Measurements from ENCODE around the gene ITGB3. TPM values are rescaled to one million over a fixed set of nuclear protein-coding genes. Genes with fewer than 3 reads are reported as not detected.

The ITGB3 gene
- total RNA-seq, 1 donor from 2014 or later: not detected

DNA sequence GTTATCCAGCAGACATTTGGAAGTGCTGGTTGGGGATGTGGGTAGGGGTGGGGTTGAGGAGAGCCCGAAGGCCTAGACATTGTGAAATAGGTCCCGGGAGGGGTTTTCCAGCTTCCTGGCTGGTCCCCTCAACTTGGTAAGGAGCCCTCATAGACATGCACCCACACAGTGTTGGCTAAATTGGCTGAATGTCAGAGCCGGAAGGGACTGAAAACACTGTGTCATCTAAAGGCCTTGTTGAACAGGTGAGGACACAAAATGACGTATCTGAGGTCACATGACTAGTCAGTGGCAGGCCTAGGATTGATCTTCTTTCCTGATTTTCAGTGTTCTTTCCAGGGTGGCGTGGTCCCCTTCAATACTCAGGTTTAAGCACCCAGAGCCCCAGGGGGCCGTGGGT, 27.6 kb downstream of the ITGB3 start:
- Mint-ChIP-seq H3K27ac (ENCODE audit: unreplicated experiment) (no peak overlapping the region), H3K36me3 (ENCODE audit: unreplicated experiment) (no peaks in the 10 kb centered on the region), H3K27me3 (ENCODE audit: unreplicated experiment) (peaks cover 2% of the 10 kb centered on the region), H3K4me3 (ENCODE audit: unreplicated experiment) (no peak overlapping the region), H3K9me3 (ENCODE audit: unreplicated experiment) (no peaks in the 10 kb centered on the region), H3K4me1 (ENCODE audit: low read depth, unreplicated experiment) (peaks cover 10% of the 10 kb centered on the region)
- TF ChIP-seq, protein P1, sequence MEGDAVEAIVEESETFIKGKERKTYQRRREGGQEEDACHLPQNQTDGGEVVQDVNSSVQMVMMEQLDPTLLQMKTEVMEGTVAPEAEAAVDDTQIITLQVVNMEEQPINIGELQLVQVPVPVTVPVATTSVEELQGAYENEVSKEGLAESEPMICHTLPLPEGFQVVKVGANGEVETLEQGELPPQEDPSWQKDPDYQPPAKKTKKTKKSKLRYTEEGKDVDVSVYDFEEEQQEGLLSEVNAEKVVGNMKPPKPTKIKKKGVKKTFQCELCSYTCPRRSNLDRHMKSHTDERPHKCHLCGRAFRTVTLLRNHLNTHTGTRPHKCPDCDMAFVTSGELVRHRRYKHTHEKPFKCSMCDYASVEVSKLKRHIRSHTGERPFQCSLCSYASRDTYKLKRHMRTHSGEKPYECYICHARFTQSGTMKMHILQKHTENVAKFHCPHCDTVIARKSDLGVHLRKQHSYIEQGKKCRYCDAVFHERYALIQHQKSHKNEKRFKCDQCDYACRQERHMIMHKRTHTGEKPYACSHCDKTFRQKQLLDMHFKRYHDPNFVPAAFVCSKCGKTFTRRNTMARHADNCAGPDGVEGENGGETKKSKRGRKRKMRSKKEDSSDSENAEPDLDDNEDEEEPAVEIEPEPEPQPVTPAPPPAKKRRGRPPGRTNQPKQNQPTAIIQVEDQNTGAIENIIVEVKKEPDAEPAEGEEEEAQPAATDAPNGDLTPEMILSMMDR (IDR thresholded peaks at IDR 0.05; ENCODE audit: partially characterized antibody, unreplicated experiment): no peak
- DNase-seq: no peak

DNA sequence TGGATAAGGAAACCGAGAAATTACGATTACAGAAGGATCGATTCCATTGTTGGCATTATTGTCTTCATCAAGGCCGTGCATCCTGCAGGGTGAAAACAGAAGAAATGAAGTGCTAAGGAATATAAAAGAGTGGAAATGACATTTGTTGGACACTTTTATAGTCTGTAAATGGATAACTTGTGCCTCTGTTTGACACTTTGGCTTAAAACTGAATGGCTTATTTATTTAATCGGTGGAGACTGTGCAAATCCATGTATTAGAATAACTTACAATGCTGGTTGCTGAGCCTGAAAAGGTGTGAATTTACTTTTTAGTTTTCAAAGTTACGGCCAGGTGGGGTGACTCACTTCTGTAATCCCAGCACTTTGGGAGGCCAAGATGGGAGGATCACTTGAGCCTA, 31.4 kb downstream of the ITGB3 start:
- H3K27ac Mint-ChIP-seq (ENCODE audit: unreplicated experiment): no peak overlapping the region
- H3K36me3 Mint-ChIP-seq (ENCODE audit: unreplicated experiment): peaks cover 3% of the 10 kb centered on the region
- H3K4me3 Mint-ChIP-seq (ENCODE audit: unreplicated experiment): no peak overlapping the region
- TF ChIP-seq, protein P1 (IDR thresholded peaks at IDR 0.05; ENCODE audit: partially characterized antibody, unreplicated experiment): no peak
- peaks cover 2% of the 10 kb centered on the region for H3K9me3 Mint-ChIP-seq (ENCODE audit: unreplicated experiment)
- H3K27me3 Mint-ChIP-seq (ENCODE audit: unreplicated experiment): peaks cover 2% of the 10 kb centered on the region
- no peaks in the 10 kb centered on the region for H3K4me1 Mint-ChIP-seq (ENCODE audit: low read depth, unreplicated experiment)
- no peak for DNase-seq

DNA sequence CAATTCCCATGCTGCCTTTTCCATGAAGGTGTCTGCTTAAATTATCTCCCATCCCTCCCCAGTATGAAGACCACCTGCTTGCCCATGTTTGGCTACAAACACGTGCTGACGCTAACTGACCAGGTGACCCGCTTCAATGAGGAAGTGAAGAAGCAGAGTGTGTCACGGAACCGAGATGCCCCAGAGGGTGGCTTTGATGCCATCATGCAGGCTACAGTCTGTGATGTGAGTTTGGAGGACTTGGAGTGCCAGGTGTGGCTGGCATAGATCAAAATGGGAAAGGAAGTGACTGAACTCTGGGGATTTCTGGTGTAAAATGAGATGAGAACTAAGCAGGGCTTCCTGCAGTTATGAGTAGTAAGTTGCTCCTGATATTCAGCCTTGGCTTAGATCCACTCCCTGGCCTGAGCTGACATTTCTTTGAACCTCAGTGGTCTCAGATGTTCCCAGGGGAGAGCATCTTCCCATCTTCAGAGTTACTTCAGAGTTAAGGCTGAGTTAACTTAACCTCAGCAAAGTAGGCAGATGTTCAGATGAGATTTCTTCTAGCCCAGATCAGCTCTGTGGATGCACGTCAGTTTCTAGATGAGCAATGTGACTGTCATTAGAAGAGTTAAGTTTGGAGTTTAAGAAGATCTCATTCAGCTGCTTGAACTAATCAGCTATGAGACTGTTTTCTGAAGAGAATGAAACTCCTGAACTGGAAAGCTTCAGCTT, 32.7 kb downstream of the ITGB3 start:
- Mint-ChIP-seq H3K27ac (ENCODE audit: unreplicated experiment) (no peak overlapping the region), H3K9me3 (ENCODE audit: unreplicated experiment) (peaks cover 2% of the 10 kb centered on the region), H3K27me3 (ENCODE audit: unreplicated experiment) (peaks cover 6% of the 10 kb centered on the region), H3K4me3 (ENCODE audit: unreplicated experiment) (no peak overlapping the region), H3K36me3 (ENCODE audit: unreplicated experiment) (peaks cover 7% of the 10 kb centered on the region), H3K4me1 (ENCODE audit: low read depth, unreplicated experiment) (no peaks in the 10 kb centered on the region)
- TF ChIP-seq, protein P1 (IDR thresholded peaks at IDR 0.05; ENCODE audit: partially characterized antibody, unreplicated experiment): no peak
- no peak for DNase-seq

DNA sequence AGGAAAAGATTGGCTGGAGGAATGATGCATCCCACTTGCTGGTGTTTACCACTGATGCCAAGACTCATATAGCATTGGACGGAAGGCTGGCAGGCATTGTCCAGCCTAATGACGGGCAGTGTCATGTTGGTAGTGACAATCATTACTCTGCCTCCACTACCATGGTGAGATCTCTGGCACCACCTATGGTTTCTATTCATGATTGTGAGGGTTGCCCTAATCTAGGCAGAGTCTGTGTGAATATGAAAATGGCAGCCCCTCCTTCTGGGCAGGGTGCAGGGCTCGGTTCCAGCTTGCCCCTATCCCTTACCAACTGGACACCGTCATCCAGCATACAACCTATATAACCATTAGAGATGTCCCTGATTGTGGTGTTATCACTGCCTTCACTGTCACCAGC, 33.4 kb downstream of the ITGB3 start:
- H3K36me3 Mint-ChIP-seq (ENCODE audit: unreplicated experiment): peaks cover 7% of the 10 kb centered on the region

DNA sequence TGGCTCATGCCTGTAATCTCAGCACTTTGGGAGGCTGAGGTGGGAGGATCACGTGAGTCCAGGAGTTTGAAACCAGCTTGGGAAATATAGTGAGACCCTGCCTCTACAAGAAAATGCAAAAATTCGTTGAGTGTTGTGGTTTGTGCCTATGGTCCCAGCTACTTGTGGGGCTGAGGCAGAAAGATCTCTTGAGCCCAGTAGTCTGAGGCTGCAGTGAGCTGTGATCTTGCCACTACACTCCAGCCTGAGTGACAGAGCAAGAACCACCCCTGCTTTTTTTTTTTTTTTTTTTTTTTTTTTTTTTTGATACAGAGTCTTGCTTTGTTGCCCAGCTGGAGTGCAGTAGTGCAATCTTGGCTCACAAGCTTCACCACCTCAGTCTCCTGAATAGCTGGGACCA, 34.0 kb downstream of the ITGB3 start:
- Mint-ChIP-seq H3K9me3 (ENCODE audit: unreplicated experiment) (peaks cover 2% of the 10 kb centered on the region), H3K27me3 (ENCODE audit: unreplicated experiment) (peaks cover 4% of the 10 kb centered on the region), H3K27ac (ENCODE audit: unreplicated experiment) (no peak overlapping the region), H3K4me3 (ENCODE audit: unreplicated experiment) (no peak overlapping the region), H3K4me1 (ENCODE audit: low read depth, unreplicated experiment) (no peaks in the 10 kb centered on the region), H3K36me3 (ENCODE audit: unreplicated experiment) (peaks cover 7% of the 10 kb centered on the region)
- TF ChIP-seq, protein P1 (IDR thresholded peaks at IDR 0.05; ENCODE audit: partially characterized antibody, unreplicated experiment): no peak
- no peak for DNase-seq

More for the DNA sequence above, 33.4 kb downstream of the ITGB3 start:
- Mint-ChIP-seq H3K27me3 (ENCODE audit: unreplicated experiment) (peaks cover 6% of the 10 kb centered on the region), H3K4me3 (ENCODE audit: unreplicated experiment) (no peak overlapping the region), H3K9me3 (ENCODE audit: unreplicated experiment) (peaks cover 2% of the 10 kb centered on the region), H3K4me1 (ENCODE audit: low read depth, unreplicated experiment) (no peaks in the 10 kb centered on the region), H3K27ac (ENCODE audit: unreplicated experiment) (no peak overlapping the region)
- TF ChIP-seq, protein P1 (IDR thresholded peaks at IDR 0.05; ENCODE audit: partially characterized antibody, unreplicated experiment): no peak
- DNase-seq: no peak

All from glutamatergic neuron (in vitro differentiated cells).